AG09309 (cell line): ENCODE results near the gene NOL12.
A peak's percentile ranks its signal among the peaks of the same experiment; 100 is the strongest.
"Not testable (repeated sequence)": the region's sequence is repeated elsewhere in the genome, so short reads cannot be mapped to it uniquely, and the experiment has no call there.

Experiments used
- DNase-seq: peaks from one replicate; pipeline ENCODE4 v3.0.0-alpha.2; 2010; ENCODE audit warnings: low read depth
- H3K4me3 ChIP-seq: 2 replicates; pipeline ENCODE4 v1.5.1; 2011; ENCODE audit warnings: mild to moderate bottlenecking, low read depth, low read length, moderate library complexity; ENCODE audit not compliant: control insufficient read depth
- CTCF ChIP-seq: IDR thresholded peaks from 2 replicates; pipeline ENCODE4 v1.5.1; 2011; ENCODE audit warnings: mild to moderate bottlenecking, low read depth, low read length, inconsistent platforms; ENCODE audit not compliant: insufficient read depth, control insufficient read depth; ENCODE audit errors: missing control alignments

Gene NOL12

DNA sequence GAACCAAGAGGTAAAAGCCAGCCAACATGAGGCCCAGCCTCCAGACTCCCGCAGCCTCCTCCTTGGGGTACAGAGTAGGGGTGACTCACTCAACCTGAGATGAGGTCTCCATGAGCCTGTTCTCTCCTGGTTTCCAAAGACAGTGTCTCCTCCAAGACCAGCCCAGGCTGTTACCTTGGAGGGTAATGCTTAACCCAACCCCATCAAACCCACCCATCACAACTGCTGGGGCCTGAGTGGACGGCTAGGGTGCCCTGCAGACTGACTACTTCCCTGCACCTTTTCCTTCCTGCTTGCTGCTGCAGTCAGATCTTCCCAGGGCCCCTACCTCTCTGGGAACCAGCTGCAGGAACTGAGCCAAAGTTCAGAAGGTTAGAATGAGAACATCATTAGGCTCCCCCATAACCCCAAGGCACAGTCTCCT is 5.1 kb upstream of the NOL12 start:
- no peak overlapping the region for H3K4me3 ChIP-seq
- DNase-seq, result no peak
- no peak for TF ChIP-seq CTCF

DNA sequence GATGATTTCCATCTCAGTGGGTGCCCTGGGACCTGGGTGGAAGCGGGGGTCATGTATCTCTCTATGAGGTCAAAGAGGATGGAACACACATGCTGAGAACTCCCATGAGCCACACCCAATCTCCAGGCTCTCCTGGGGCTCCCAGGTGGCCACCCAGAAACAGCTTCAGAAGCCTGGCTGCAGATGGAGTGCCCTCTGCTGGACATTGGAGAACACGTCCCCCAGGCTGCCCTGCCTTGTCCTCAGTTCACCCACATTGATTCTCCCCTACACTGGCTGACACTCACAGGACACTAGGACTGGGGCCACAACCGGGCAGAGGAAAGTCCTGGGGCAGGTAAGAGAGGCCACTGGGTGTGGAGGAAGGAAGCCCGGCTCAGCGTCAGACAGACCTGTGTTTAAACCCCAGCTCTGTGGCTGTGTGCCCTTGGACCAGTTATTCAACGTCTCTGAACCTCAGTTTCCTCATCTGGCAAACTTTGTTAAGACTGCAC is 4.5 kb upstream of the NOL12 start:
- H3K4me3 ChIP-seq, result no peak overlapping the region
- DNase-seq, result peak; percentile 37
- TF ChIP-seq CTCF, result peak; percentile 97

DNA sequence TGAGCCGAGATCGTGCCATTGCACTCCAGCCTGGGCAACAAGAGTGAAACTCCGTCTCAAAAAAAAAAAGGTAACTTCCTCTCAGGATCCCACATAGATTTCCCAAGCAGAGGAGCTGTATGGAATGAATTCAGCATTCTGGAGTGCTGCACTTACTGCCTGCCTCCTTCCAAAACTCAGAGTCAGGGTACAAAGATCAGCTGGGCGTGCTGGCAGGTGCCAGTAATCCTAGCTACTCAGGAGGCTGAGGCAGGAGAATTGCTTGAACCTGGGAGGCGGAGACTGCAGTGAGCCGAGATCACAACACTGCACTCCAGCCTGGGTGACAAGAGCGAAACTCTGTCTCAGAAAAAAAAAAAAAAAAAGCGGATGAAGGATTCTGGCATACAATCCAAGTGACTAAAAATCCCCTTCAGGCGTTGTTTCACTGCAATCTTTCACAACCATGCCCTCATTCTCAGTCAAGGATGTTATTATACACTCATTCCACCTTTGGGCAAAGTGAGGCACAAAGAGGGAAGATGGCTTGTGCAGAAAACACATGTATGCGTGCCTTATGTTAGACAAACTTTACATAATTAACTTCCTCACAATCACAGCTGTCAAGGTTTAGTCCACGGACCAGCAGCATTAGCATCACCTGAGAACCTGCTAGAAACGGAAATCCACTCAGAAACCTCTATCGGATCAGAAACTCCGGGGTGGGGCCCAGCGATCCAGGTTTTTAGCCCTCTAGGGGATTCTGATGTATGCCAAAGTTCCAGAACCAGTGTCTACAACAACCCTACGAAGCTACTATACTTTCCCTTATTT is 1.1 kb upstream of the NOL12 start:
- H3K4me3 ChIP-seq, result no peak overlapping the region
- DNase-seq, result no peak
- TF ChIP-seq CTCF, result no peak

DNA sequence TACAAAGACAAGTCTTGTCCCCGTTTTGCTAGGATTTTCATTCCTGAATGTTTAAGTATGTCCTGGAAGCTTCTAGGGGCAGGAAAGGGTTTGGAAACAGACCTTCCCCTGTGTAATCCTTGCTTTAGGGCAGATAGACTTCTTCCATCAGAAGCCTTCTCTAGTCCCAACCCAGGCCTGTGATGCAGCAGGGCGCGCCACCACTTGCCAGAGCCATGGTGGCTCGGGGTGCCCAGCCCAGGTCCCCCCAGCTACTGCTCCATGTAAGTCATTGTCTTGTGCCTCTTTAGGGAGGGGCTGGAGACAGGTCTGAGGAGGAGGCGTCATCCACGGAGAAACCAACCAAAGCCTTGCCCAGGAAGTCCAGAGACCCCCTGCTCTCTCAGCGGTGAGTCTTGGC is 4.3 kb downstream of the NOL12 start:
- TF ChIP-seq CTCF, result no peak
- no peak for DNase-seq
- H3K4me3 ChIP-seq, result no peak overlapping the region

DNA sequence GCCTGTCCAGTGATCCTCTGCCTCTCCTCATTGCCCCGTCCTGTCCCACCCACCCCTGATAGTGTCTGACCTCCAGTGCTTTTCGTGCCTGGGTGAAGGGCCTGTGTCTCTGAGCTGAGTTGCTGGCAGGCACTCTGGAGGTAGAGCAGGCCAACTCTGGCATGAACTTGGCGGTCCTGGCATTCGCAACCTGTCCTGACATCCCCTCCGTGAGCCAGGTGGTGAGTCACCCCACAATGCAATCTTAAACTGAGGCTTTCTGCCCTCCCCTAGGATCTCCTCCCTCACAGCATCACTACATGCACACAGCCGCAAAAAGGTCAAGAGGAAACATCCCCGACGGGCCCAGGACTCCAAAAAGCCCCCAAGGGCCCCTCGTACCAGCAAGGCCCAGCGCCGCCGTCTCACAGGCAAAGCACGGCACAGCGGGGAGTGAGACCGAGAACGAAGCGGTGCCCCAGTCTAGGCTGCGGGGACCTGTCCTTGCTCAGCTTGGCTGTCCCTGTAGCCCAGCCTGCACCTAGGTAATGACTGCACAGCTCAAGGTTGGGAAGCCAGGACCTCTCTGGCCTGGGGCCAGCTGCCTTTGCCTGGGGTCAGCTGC is 4.9 kb downstream of the NOL12 start:
- DNase-seq, result no peak
- H3K4me3 ChIP-seq, result no peak overlapping the region
- no peak for TF ChIP-seq CTCF

- no peak for DNase-seq
These were observed 6.6 kb downstream of the NOL12 start for GRCh38 chr22:37692627-37693285.

GRCh38 chr22:37694131-37694530 is 8.0 kb downstream of the NOL12 start:
- DNase-seq, H3K4me3 ChIP-seq: not testable (repeated sequence)

More at GRCh38 chr22:37692627-37693285, 6.6 kb downstream of the NOL12 start:
- no peak for TF ChIP-seq CTCF
- H3K4me3 ChIP-seq, result no peak overlapping the region

DNA sequence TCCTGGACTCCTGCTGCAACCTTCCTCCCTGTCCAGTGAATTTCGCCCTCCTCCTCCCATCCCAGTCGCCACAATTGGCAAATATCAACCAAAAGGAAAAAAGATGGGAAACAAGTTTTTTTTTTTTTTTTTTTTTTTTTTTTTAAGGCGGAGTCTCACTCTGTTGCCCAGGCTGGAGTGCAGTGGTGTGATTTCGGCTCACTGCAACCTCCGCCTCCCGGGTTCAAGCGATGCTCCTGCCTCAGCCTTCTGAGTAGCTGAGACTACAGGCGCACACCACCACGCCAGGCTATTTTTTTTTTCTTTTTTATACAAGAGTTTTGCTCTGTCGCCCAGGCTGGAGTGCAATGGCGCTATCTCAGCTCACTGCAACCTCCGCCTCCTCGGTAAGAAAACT is 10.1 kb downstream of the NOL12 start:
- not testable (repeated sequence) for H3K4me3 ChIP-seq, DNase-seq
